Stimulated activated effector memory CD8-positive, alpha-beta T cell treated with anti-CD3 and anti-CD28 coated beads, Interleukin-12 subunit alpha, Interleukin-12 subunit beta, amount 100 ng/mL, for 72 hours (primary cell): ENCODE results near the gene C8A.

Experiments
- ATAC-seq: fragments of 150-1000 bp; cut with Tn5 transposase; 2 replicates; pipeline ENCODE4 v1.10.0; 2021
- DNase-seq, 2 donors: peaks; one replicate each; pipeline ENCODE4 v3.0.0; 2021 to 2022; ENCODE audit warnings: low spot score in 2 of 2
- H3K27ac Mint-ChIP-seq: one replicate; pipeline ENCODE4 v1.8.0; 2022; ENCODE audit warnings: mild to moderate bottlenecking, mixed read lengths
- H3K36me3 Mint-ChIP-seq: one replicate; pipeline ENCODE4 v1.8.0; 2022; ENCODE audit warnings: mild to moderate bottlenecking, mixed read lengths
- H3K4me1 Mint-ChIP-seq: one replicate; pipeline ENCODE4 v1.8.0; 2022; ENCODE audit warnings: mixed read lengths
- H3K4me3 Mint-ChIP-seq: one replicate; pipeline ENCODE4 v1.8.0; 2022; ENCODE audit warnings: mild to moderate bottlenecking, mixed read lengths
- H3K9me3 Mint-ChIP-seq: one replicate; pipeline ENCODE4 v1.8.0; 2022; ENCODE audit warnings: mixed read lengths

C8A gene

DNA sequence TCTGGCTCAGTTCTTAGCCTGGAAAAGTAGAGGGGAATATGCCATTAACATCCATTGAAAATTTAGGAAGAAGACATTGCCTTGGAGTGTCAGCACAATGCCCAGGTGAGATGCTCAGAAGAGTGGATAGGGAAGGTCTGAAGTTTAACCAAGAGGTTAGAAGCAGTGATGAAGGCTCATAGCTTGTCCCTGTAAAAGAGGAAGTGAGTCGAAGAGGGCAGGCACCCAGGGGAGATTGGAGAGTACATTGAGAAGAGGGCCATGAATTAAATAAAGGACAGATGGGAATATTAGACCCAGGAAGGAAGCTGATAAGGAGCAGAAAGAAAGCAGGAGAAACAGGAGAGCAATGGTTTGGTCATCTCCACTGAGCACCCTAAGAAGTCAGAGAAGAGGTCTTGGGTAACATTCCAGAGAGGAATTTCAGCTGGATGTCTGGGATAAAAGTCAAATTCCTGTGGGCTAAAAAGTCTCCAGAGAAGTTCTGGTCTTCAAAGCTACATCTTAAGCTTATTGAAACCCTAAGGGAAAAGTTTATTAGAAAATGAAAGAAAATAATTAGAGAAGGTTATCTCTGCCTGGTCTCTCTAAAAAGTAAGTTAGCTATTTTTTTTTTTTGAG is 93.9 kb downstream of the C8A start:
- no peak for ATAC-seq

GRCh38 chr1:56952501-56952900 is 97.9 kb downstream of the C8A start:
- no peak for DNase-seq
- H3K27ac Mint-ChIP-seq, result no peak overlapping the region
- peaks cover 3% of the 10 kb centered on the region for H3K9me3 Mint-ChIP-seq
- no peaks in the 10 kb centered on the region for H3K36me3 Mint-ChIP-seq
- ATAC-seq, result no peak
- no peak overlapping the region for H3K4me3 Mint-ChIP-seq
- no peaks in the 10 kb centered on the region for H3K4me1 Mint-ChIP-seq

More for the DNA sequence above, 93.9 kb downstream of the C8A start:
- no peak for DNase-seq
- no peaks in the 10 kb centered on the region for H3K4me1 Mint-ChIP-seq
- no peaks in the 10 kb centered on the region for H3K36me3 Mint-ChIP-seq
- no peak overlapping the region for H3K27ac Mint-ChIP-seq
- no peak overlapping the region for H3K4me3 Mint-ChIP-seq
- H3K9me3 Mint-ChIP-seq, result peaks cover 3% of the 10 kb centered on the region

- H3K4me3 Mint-ChIP-seq, result no peak overlapping the region
- no peaks in the 10 kb centered on the region for H3K4me1 Mint-ChIP-seq
- H3K36me3 Mint-ChIP-seq, result no peaks in the 10 kb centered on the region
- no peak overlapping the region for H3K27ac Mint-ChIP-seq
- no peak for DNase-seq
- H3K9me3 Mint-ChIP-seq, result peaks cover 3% of the 10 kb centered on the region
- no peak for ATAC-seq
These were observed 98.8 kb downstream of the C8A start for GRCh38 chr1:56953386-56953785.

GRCh38 chr1:56954664-56955063 is 100.1 kb downstream of the C8A start:
- ATAC-seq (peak; percentile 46), DNase-seq (no peak)
- Mint-ChIP-seq H3K36me3 (no peaks in the 10 kb centered on the region), H3K4me3 (no peak overlapping the region), H3K27ac (no peak overlapping the region), H3K4me1 (no peaks in the 10 kb centered on the region), H3K9me3 (peaks cover 3% of the 10 kb centered on the region)

GRCh38 chr1:56957931-56958330 is 103.3 kb downstream of the C8A start:
- ATAC-seq (no peak), DNase-seq (no peak)
- H3K4me3 Mint-ChIP-seq, result no peak overlapping the region
- H3K9me3 Mint-ChIP-seq, result no peaks in the 10 kb centered on the region
- H3K4me1 Mint-ChIP-seq, result no peaks in the 10 kb centered on the region
- H3K36me3 Mint-ChIP-seq, result no peaks in the 10 kb centered on the region
- H3K27ac Mint-ChIP-seq, result no peak overlapping the region

DNA sequence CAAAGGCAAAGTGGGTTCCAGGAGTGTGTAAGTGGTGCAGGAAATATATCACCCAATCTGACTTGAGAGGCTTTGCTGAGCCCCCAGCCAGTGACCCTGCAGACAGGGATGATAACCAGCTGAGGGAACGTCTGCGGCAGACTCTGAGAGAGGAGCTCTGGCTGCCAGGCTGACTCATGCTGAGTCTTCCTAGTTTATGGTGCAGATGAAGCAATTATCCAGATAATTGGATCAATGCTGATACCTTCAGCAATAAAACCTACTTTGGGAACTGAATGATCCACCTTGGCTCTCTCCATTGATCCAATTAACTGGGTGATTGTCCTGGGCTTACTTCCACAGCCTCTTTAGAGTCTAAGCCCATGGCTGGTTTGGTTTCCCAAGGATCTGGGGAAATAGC is 103.9 kb downstream of the C8A start:
- no peak overlapping the region for H3K27ac Mint-ChIP-seq

GRCh38 chr1:56961426-56961825 is 106.8 kb downstream of the C8A start:
- H3K4me1 Mint-ChIP-seq, result no peaks in the 10 kb centered on the region
- no peaks in the 10 kb centered on the region for H3K36me3 Mint-ChIP-seq
- H3K4me3 Mint-ChIP-seq, result no peak overlapping the region
- no peaks in the 10 kb centered on the region for H3K9me3 Mint-ChIP-seq
- ATAC-seq (no peak), DNase-seq (no peak)
- no peak overlapping the region for H3K27ac Mint-ChIP-seq

More for the DNA sequence above, 103.9 kb downstream of the C8A start:
- Mint-ChIP-seq H3K4me3 (no peak overlapping the region), H3K9me3 (no peaks in the 10 kb centered on the region), H3K36me3 (no peaks in the 10 kb centered on the region), H3K4me1 (no peaks in the 10 kb centered on the region)
- no peak for DNase-seq
- no peak for ATAC-seq

DNA sequence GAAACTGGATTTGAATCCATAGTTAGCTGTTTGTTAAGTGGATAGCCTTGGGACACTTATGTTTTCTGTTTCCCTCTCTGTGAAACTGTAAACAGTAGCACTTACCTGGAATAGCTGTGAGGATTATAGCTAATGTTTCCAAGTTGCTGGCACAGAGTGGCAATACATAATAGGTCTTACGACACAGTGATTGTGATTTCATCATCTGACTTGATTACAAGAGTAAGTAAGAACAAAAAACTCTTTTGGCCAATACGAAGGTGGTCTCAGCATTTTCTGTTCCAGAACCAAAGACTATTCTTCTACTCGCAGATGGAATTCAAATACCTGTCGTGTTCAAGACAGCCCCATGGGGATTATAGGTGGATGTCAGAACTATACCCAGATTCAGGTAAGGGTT is 109.1 kb downstream of the C8A start:
- peaks cover 2% of the 10 kb centered on the region for H3K9me3 Mint-ChIP-seq
- no peak overlapping the region for H3K27ac Mint-ChIP-seq
- ATAC-seq, result no peak
- no peaks in the 10 kb centered on the region for H3K4me1 Mint-ChIP-seq
- no peaks in the 10 kb centered on the region for H3K36me3 Mint-ChIP-seq
- no peak for DNase-seq
- H3K4me3 Mint-ChIP-seq, result no peak overlapping the region

DNA sequence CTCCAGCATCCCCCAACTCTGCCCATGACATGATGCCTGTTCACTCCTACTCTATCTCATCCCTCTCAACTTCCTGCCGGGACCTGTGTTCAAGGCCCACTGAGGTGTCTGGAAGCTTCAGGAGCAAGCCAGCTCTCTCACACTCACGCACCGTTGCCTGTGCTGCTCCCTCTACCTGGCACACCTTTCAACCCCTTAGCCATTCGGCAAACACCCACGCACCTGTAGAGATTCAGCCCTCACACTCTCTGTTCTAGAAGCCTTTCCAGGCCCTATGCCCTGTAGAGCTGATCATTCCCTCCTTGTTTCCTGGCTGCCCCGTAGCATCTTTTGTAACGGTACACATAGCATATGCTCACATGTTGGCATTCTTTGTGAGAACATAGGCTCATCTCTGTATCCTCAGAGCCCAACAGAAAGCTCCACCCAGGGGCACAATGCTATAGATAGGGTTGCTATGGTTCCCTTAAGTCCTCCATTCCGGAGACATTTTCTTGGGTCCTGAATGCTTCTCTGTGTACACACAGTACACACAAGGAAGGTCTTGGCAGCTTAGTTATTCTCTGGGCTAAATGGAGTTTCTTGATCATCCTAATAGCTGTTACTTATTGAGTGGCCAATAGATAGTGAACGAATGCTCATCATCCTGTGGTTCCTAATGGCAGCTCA is 109.9 kb downstream of the C8A start:
- H3K27ac Mint-ChIP-seq, result no peak overlapping the region
- no peak overlapping the region for H3K4me3 Mint-ChIP-seq
- peaks cover 3% of the 10 kb centered on the region for H3K9me3 Mint-ChIP-seq
- no peaks in the 10 kb centered on the region for H3K36me3 Mint-ChIP-seq
- H3K4me1 Mint-ChIP-seq, result no peaks in the 10 kb centered on the region
- ATAC-seq (no peak), DNase-seq (no peak)

- Mint-ChIP-seq H3K36me3 (no peaks in the 10 kb centered on the region), H3K4me1 (no peaks in the 10 kb centered on the region), H3K4me3 (no peak overlapping the region), H3K27ac (no peak overlapping the region), H3K9me3 (peaks cover 3% of the 10 kb centered on the region)
- DNase-seq (no peak), ATAC-seq (no peak)
These were observed 110.6 kb downstream of the C8A start for GRCh38 chr1:56965191-56965590.

GRCh38 chr1:56965916-56966697 is 111.5 kb downstream of the C8A start, which contains the start of gene C8B:
TSS of gene C8B (minus strand) at chr1:56966015. CDS start at chr1:56965948, 67 bp downstream.
- Mint-ChIP-seq H3K4me1 (no peaks in the 10 kb centered on the region), H3K36me3 (no peaks in the 10 kb centered on the region), H3K9me3 (peaks cover 3% of the 10 kb centered on the region), H3K27ac (no peak within 1 kb of the TSS), H3K4me3 (no peak within 1 kb of the TSS)
- ATAC-seq, result no peak
- no peak for DNase-seq

GRCh38 chr1:56966698-56966999 is 112.1 kb downstream of the C8A start:
- H3K36me3 Mint-ChIP-seq, result no peaks in the 10 kb centered on the region
- no peak for DNase-seq
- peaks cover 3% of the 10 kb centered on the region for H3K9me3 Mint-ChIP-seq
- no peak overlapping the region for H3K4me3 Mint-ChIP-seq
- no peak overlapping the region for H3K27ac Mint-ChIP-seq
- no peaks in the 10 kb centered on the region for H3K4me1 Mint-ChIP-seq
- no peak for ATAC-seq

GRCh38 chr1:56967355-56967754 is 112.8 kb downstream of the C8A start:
- Mint-ChIP-seq H3K9me3 (peaks cover 3% of the 10 kb centered on the region), H3K4me1 (no peaks in the 10 kb centered on the region), H3K36me3 (no peaks in the 10 kb centered on the region), H3K4me3 (no peak overlapping the region), H3K27ac (no peak overlapping the region)
- ATAC-seq, result no peak
- DNase-seq, result no peak
